Epidermal melanocyte (primary cell): ENCODE measurements around the gene TGFA.
"Not testable (repeated sequence)": the region's sequence is repeated elsewhere in the genome, so short reads cannot be mapped to it uniquely, and the experiment has no call there.

ENCODE experiments used
- DNase-seq: peaks from one replicate; pipeline ENCODE4 v3.0.0; 2011; ENCODE audit warnings: low spot score; ENCODE audit not compliant: insufficient read length

TGFA gene

DNA sequence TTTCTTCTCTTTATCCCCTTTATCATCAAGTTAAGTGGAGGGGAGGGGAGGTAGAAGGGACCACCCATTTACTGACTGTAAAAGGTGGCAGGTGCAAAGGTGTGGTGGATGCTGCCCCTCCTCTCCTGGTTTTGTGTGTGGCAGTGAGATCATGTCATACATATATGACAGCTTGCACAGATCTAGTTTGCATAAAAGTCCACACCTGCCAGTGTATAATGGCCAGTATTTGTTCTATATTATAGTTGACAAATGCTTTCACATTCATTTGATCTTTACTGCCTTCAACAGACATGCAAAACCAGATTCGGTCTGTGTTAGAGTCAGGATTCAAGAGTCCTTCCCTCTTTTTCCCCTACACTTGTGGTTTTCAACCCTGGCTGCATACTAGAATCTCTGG is 55.1 kb downstream of the TGFA start:
- no peak for DNase-seq

GRCh38 chr2:70498054-70498453 is 55.6 kb downstream of the TGFA start:
- DNase-seq, result no peak

- no peak for DNase-seq
Measured at GRCh38 chr2:70496819-70497218, 56.8 kb downstream of the TGFA start.

GRCh38 chr2:70494293-70494886 is 59.2 kb downstream of the TGFA start:
- no peak for DNase-seq

- DNase-seq, result no peak
Measured at GRCh38 chr2:70490381-70490780, 63.2 kb downstream of the TGFA start.

GRCh38 chr2:70489165-70489564 is 64.5 kb downstream of the TGFA start:
- DNase-seq, result no peak

DNA sequence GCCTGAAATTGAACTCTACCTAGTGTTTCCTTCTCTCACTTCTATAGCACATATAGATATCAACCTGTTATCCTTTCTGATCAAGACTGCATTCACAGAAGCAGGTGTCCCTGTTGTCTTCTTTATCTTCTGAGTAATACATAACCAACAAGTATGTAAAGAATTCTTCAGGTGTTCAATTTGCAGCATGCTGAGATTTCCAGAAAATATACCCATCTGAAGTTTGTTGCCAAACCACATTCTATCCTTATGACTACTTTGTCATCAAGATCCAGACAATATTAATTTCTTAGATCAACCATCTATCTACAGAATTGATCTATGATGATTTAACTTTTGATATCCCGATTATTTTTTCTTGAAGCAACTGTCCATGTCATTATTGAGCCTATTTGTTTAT is 69.5 kb downstream of the TGFA start:
- DNase-seq, result no peak

GRCh38 chr2:70482401-70482800 is 71.2 kb downstream of the TGFA start:
- DNase-seq, result no peak

GRCh38 chr2:70480468-70480867 is 73.2 kb downstream of the TGFA start:
- no peak for DNase-seq

GRCh38 chr2:70479816-70480215 is 73.8 kb downstream of the TGFA start:
- no peak for DNase-seq

GRCh38 chr2:70477441-70477844 is 76.2 kb downstream of the TGFA start:
- DNase-seq, result no peak

DNA sequence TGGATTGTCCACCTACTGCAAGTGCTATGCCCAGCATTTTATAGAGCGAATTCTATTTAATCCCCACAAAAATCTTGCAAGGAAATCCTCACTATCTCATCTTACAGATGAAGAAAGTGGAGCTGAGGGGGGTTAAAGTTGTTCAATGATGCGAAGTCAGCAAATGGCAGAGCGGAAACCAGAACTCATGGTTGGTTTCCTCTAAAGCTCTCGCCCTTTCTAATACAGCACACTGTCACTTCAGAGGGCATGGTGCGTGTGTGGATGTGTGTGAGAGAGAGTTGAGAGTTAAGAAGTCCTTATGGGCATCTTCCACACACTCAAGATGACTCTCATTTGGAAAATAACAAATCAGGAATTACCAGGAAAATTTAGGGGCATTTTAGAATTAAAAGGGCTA is 78.4 kb downstream of the TGFA start:
- DNase-seq, result no peak

DNA sequence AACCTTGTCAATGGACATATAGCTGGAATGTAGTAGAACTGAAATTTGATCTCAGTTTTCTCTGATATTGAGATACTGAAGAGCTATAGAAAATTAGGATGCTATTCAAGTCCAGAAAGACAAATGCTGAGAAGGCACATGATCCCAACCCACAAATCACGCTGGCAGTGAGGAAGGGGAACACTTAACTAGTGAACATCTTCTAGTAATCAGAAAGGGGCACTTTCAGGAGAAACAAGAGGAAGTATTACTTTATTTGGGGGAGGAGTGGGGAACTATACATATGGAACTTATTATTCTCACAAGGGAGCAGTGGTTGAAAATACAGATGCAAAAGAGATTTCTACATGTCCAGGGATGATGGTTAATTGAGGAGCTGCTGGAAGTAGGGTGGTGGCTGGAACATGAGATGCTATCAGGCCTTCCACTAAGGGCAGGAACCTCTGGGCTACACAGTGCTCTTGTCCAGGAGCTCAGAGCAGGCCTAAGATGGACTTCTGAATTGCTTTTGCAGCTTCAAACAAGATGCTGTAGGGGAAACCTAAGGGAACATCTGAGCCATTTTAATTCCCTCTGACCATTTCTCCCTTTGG is 79.3 kb downstream of the TGFA start:
- DNase-seq, result no peak

- no peak for DNase-seq
Measured at GRCh38 chr2:70473101-70473722, 80.4 kb downstream of the TGFA start.

GRCh38 chr2:70472221-70472890 is 81.3 kb downstream of the TGFA start:
- no peak for DNase-seq

DNA sequence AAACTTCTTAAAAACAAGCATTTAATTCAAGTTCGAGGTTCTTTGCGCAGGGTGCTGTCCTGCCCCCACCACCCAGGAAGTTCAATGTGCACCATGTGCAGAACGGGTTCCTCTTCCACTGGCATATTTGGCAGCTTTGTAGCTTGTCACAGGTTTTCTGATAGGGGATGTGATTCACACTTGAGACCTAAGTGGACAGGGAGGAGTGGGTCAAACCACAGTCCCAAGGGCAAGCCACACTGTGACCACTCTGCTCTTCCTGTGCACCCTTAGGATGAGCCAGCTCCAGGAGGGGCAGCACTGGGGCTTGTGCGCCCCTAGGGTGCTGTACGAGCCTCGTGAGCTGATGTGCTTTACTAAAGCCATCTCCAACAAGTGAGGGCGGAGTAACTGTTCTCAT is 82.5 kb downstream of the TGFA start:
- DNase-seq, result no peak

- DNase-seq, result no peak
Measured at GRCh38 chr2:70469961-70470360, 83.7 kb downstream of the TGFA start.

GRCh38 chr2:70469435-70469834 is 84.2 kb downstream of the TGFA start:
- no peak for DNase-seq

DNA sequence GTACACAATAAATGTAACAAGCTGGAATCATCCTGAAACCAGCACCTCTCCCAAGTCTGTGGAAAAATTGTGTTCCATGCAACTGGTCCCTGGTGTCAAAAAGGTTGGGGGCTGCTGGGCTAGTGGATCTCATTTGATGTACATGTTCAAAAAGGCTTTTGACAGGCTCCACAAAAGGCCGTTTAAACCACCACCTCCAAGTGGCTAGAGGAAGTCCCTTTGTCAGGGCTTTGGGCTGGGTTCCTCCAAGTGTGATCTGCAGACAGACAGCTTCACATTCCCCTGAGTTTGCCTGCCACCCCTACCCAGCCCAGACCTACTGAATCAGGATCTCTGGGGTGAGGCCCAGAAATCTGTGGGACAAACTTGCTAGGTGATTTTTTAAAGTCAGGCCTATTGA is 84.7 kb downstream of the TGFA start:
- DNase-seq, result no peak

DNA sequence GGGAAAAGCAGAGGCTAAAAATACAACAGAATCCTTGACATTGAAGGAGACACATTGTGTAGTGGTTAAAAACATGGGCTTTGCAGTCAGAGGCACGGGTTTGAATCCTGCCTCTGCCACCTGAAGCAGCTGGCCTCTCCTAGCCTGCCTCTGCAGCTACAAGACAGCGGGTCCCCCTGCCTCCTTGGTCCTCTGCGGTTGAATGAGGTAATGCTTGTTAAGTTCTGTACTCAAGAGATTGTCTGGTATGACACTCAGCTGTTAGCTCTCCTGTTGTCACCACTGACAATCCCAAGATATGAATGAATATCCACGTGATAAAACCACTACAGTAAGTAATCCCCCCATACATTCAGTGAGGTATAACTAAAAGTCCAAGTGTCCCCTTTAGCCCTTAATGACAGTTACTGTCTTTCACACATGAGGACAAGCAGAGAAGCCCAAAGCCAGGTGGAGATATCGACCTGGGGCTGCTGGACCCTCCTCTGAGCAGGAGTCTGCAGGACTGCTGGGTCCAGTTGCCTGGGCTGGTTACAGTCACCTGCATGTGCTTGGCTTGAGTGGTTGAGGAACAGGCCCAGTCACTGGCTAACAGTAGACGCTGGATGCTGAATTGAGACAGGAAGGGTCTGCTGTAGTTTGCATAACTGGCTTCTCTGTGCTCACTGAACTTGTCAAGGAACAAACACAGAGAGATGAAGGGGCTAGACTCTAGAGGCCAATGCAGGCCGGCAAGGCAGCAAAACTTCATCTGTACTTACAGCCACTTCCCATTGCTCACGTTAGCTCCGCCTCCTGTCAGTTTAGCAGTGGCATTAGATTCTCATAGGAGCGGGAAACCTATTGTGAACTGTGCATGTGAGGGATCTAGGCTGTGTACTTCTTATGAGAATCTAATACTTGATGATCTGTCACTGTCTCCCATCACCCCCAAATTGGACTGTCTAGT is 85.5 kb downstream of the TGFA start:
- no peak for DNase-seq

DNA sequence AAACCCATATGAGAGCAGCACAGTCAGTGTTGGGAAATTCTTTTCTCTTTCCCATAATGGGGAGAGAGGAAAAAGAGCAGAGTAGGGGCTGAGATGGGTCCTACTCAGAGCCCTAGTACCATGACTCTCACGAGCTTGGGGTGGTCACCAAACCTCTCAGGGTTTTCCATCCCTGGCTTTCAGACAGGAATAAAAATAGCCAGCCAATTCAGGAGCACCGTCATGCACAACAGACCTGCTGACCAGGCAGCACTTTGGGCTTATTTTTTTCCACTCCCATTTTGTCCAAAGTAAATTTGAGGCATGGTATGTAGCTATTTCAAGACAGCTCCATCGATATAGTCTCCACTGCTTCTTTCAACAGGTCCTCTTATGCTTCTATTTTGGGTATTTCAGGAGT is 86.4 kb downstream of the TGFA start:
- no peak for DNase-seq

DNA sequence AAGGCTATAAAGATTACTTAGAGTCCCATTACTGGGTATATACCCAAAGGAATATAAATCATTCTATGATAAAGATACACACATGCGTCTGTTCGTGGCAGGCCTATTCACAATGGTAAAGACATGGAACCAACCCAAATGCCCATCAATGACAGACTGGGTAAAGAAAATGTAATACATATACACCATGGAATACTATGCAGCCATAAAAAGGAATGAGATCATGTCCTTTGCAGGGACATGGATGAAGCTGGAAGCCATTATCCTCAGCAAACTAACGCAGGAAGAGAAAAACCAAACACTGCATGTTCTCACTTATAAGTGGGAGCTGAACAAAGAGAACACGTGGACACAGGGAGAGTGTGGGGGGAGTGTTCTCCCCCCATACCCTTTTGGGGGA is 87.0 kb downstream of the TGFA start:
- not testable (repeated sequence) for DNase-seq
